Esophagus squamous epithelium (tissue), 5 donors: Measurements from ENCODE around the gene RPGRIP1L. TPM values are rescaled to one million over a fixed set of nuclear protein-coding genes. Genes with fewer than 3 reads are reported as not detected.
"Not testable (repeated sequence)": the region's sequence is repeated elsewhere in the genome, so short reads cannot be mapped to it uniquely, and the experiment has no call there.

Experiments used
- DNase-seq: peaks from one replicate; lab custom pipeline; 2025; lab: John Stamatoyannopoulos, UW
- H3K27ac ChIP-seq, 4 donors: fragments of 200-600 bp; sonication (generic); one replicate each; pipeline ENCODE4 v1.5.1; 2016 to 2019; ENCODE audit warnings: mild to moderate bottlenecking in 1 of 4
- H3K27me3 ChIP-seq, 4 donors: fragments of 200-600 bp; sonication (generic); 1 replicate in 3 of 4; 2 replicates in 1 of 4; pipeline versions ENCODE4 v1.5.1 to v1.6.0; 2017 to 2021; ENCODE audit warnings: antibody characterized with exemption in 1 of 4
- H3K36me3 ChIP-seq, 3 donors: fragments of 200-600 bp; sonication (generic); one replicate each; pipeline ENCODE4 v1.5.1; 2016 to 2019
- H3K4me1 ChIP-seq, 3 donors: fragments of 200-600 bp; sonication (generic); one replicate each; pipeline ENCODE4 v1.5.1; 2017 to 2019
- H3K4me3 ChIP-seq, 4 donors: fragments of 200-600 bp; sonication (generic); 1 replicate in 3 of 4; 2 replicates in 1 of 4; pipeline ENCODE4 v1.5.1; 2016 to 2019; ENCODE audit warnings: mild to moderate bottlenecking in 2 of 4, moderate library complexity in 1 of 4
- H3K9me3 ChIP-seq, 3 donors: fragments of 200-600 bp; sonication (generic); one replicate each; pipeline ENCODE4 v1.5.1; 2016 to 2019
- CTCF ChIP-seq, 6 experiments: fragments of 450-650 bp in 4 of 6; fragments of 200-600 bp in 2 of 6; sonication (generic) in 2 of 6; IDR thresholded peaks; one replicate each; pipeline ENCODE4 v1.5.1; 2016 to 2019; ENCODE audit warnings: antibody characterized with exemption in 6 of 6, mild to moderate bottlenecking in 4 of 6, moderate library complexity in 4 of 6
- POLR2A ChIP-seq, 4 donors: fragments of 450-650 bp; IDR thresholded peaks; one replicate each; pipeline ENCODE4 v1.6.1; 2017; ENCODE audit warnings: antibody characterized with exemption in 4 of 4, mild to moderate bottlenecking in 4 of 4, moderate library complexity in 3 of 4
- whole genome bisulfite sequencing, 2 donors: methylation state at CpG; one replicate each; pipeline ENCODE4 v1.1.5; 2018; 5-methylcytosine and 5-hydroxymethylcytosine counted together
- intact Hi-C: fragments of 100-400 bp; cut with DNase I; formaldehyde crosslinking; loops from one replicate; pipeline ENCODE4 v1.15.0; 2022
- total RNA-seq, 4 donors: library from RNA; depleted of rRNA; stranded (reverse); fragments of >200 nt; gene quantifications; one replicate each; pipeline ENCODE4 v1.1.0, GENCODE V29; 2016
- donor health status: DM: yes; HTN: yes; CAD: no.

The RPGRIP1L gene
- total RNA-seq, 4 donors from 2014 or later: 1.2 to 3.9 (median 3.7) TPM

- peak overlapping the region; percentile 76 to 85 (median 78) for H3K27ac ChIP-seq
- no peaks in the 10 kb centered on the region for H3K9me3 ChIP-seq
- H3K4me1 ChIP-seq: peaks cover 10 to 27% (median 17%) of the 10 kb centered on the region in 3 donors
- DNase-seq: no peak
- no peaks in the 10 kb centered on the region for H3K36me3 ChIP-seq
- peak overlapping the region; percentile 61 to 92 (median 76) for H3K4me3 ChIP-seq
- TF ChIP-seq POLR2A (IDR thresholded peaks at IDR 0.05): no peak
- no peak for TF ChIP-seq CTCF (IDR thresholded peaks at IDR 0.05)
- intact Hi-C loops: no loop called here
- no peaks in the 10 kb centered on the region for H3K27me3 ChIP-seq
- WGBS, 2 donors: 7 to 13% methylated on average over 6 of the region's 6 CpGs
Measured at GRCh38 chr16:53704445-53704813, 770 bp upstream of the RPGRIP1L start.

GRCh38 chr16:53698271-53698670 is 5.4 kb downstream of the RPGRIP1L start:
- H3K9me3 ChIP-seq, H3K27ac ChIP-seq, H3K27me3 ChIP-seq, H3K4me3 ChIP-seq, intact Hi-C loops, H3K4me1 ChIP-seq, DNase-seq: not testable (repeated sequence)
- peaks cover 0 to 13% (median 0%) of the 10 kb centered on the region in 3 donors for H3K36me3 ChIP-seq
- no CpG with 5 or more reads among the region's 31 CpGs for WGBS, 2 donors

- WGBS, 2 donors: 81 to 92% methylated on average over 1 of the region's 1 CpG
- DNase-seq: no peak
- H3K9me3 ChIP-seq: no peaks in the 10 kb centered on the region
- no peaks in the 10 kb centered on the region for H3K4me1 ChIP-seq
- H3K27me3 ChIP-seq: no peaks in the 10 kb centered on the region
- no peak overlapping the region for H3K4me3 ChIP-seq
- no peak for TF ChIP-seq CTCF (IDR thresholded peaks at IDR 0.05)
- TF ChIP-seq POLR2A (IDR thresholded peaks at IDR 0.05): no peak
- H3K36me3 ChIP-seq: peaks cover 0 to 18% (median 0%) of the 10 kb centered on the region in 3 donors
- intact Hi-C loops: no loop called here
- no peak overlapping the region for H3K27ac ChIP-seq
Measured at GRCh38 chr16:53695070-53695469, 8.6 kb downstream of the RPGRIP1L start.

GRCh38 chr16:53693320-53693719 is 10.3 kb downstream of the RPGRIP1L start:
- Histone ChIP-seq H3K27me3 (no peaks in the 10 kb centered on the region), H3K9me3 (no peaks in the 10 kb centered on the region), H3K27ac (no peak overlapping the region), H3K36me3 (peaks cover 0 to 18% (median 0%) of the 10 kb centered on the region in 3 donors), H3K4me3 (no peak overlapping the region), H3K4me1 (no peaks in the 10 kb centered on the region)
- TF ChIP-seq POLR2A (IDR thresholded peaks at IDR 0.05): no peak
- TF ChIP-seq CTCF (IDR thresholded peaks at IDR 0.05): no peak
- DNase-seq: no peak
- intact Hi-C loops: no loop called here
- WGBS, 2 donors: 91 to 92% methylated on average over 5 of the region's 5 CpGs

- no peak for DNase-seq
Measured at GRCh38 chr16:53692146-53692545, 11.5 kb downstream of the RPGRIP1L start.

More at GRCh38 chr16:53692146-53692545, 11.5 kb downstream of the RPGRIP1L start:
- no peak overlapping the region for H3K27ac ChIP-seq
- H3K4me3 ChIP-seq: no peak overlapping the region
- H3K27me3 ChIP-seq: no peaks in the 10 kb centered on the region
- no peaks in the 10 kb centered on the region for H3K4me1 ChIP-seq
- WGBS, 2 donors: 82 to 89% methylated on average over 5 of the region's 5 CpGs
- H3K36me3 ChIP-seq: peaks cover 0 to 18% (median 0%) of the 10 kb centered on the region in 3 donors
- no peak for TF ChIP-seq POLR2A (IDR thresholded peaks at IDR 0.05)
- TF ChIP-seq CTCF (IDR thresholded peaks at IDR 0.05): no peak
- intact Hi-C loops: no loop called here
- H3K9me3 ChIP-seq: no peaks in the 10 kb centered on the region
